Right lobe of liver (tissue), 6 donors: ENCODE data around the gene ZNF764. TPM values are rescaled to one million over a fixed set of nuclear protein-coding genes. Genes with fewer than 3 reads are reported as not detected.

Experiments
- ATAC-seq, 4 donors: fragments of 200-7000 bp; cut with Tn5 transposase; one replicate each; pipeline ENCODE4 v1.9.1; 2020; ENCODE audit warnings: mild to moderate bottlenecking in 4 of 4, moderate library complexity in 4 of 4
- DNase-seq, 3 donors: peaks; one replicate each; pipeline ENCODE4 v3.0.0-alpha.2; 2020
- H3K27ac ChIP-seq, 3 donors: fragments of 200-600 bp; one replicate each; pipeline ENCODE4 v1.8.0; 2022
- H3K27me3 ChIP-seq, 2 donors: fragments of 200-600 bp; one replicate each; pipeline ENCODE4 v1.8.0; 2022
- H3K36me3 ChIP-seq, 4 donors: fragments of 200-600 bp; sonication (generic) in 1 of 4; one replicate each; pipeline versions ENCODE4 v1.5.1 to v1.8.0; 2017 to 2022; ENCODE audit warnings: control low read depth in 1 of 4
- H3K4me1 ChIP-seq, 4 donors: fragments of 200-600 bp; sonication (generic) in 1 of 4; one replicate each; pipeline versions ENCODE4 v1.5.1 to v1.8.0; 2017 to 2022; ENCODE audit warnings: control low read depth in 1 of 4
- H3K4me3 ChIP-seq, 3 donors: fragments of 200-600 bp; one replicate each; pipeline ENCODE4 v1.8.0; 2022
- H3K9me3 ChIP-seq, 4 donors: fragments of 200-600 bp; sonication (generic) in 1 of 4; one replicate each; pipeline versions ENCODE4 v1.5.1 to v1.8.0; 2017 to 2022; ENCODE audit warnings: control low read depth in 1 of 4
- POLR2A ChIP-seq: fragments of 450-650 bp; IDR thresholded peaks from one replicate; pipeline ENCODE4 v1.6.1; 2017; ENCODE audit warnings: antibody characterized with exemption, mild to moderate bottlenecking
- WGBS: methylation state at CpG from one replicate; pipeline ENCODE4 v1.1.6; 2018; ENCODE audit warnings: low coverage, low lambda C conversion rate; ENCODE audit not compliant: insufficient coverage; ENCODE audit errors: missing lambda C conversion rate; 5-methylcytosine and 5-hydroxymethylcytosine counted together
- intact Hi-C, 2 donors: fragments of 100-400 bp; cut with DNase I; formaldehyde crosslinking; loops; one replicate each; pipeline versions ENCODE4 v1.11.2 to v1.14.1; 2022
- total RNA-seq, 6 experiments: library from RNA; depleted of rRNA in 2 of 6; stranded (reverse); fragments of >200 nt in 2 of 6; fragmentation: NEBNext Ultra II Directional in 3 of 6; extraction: Animal tissue kit (Norgen Biotek cat#: 25700) in 3 of 6; gene quantifications; one replicate each; pipeline versions ENCODE4 v1.1.0 to v1.2.4, GENCODE V29; 2016 to 2023
- TF ChIP-seq, protein P1 (sequence below), 4 donors: fragments of 200-600 bp in 3 of 4; fragments of 450-650 bp in 1 of 4; IDR thresholded peaks; one replicate each; pipeline versions ENCODE4 v1.5.1 to v1.8.0; 2016 to 2022; ENCODE audit warnings: antibody characterized with exemption in 4 of 4, mild to moderate bottlenecking in 2 of 4
- donor health status: DM: no; HTN: yes; CAD: no.
- donor health status: DM: no; HTN: no; CAD: no.
- donor health status: DM: no; HTN: no; CAD: no.
- donor health status: DM: no; HTN: yes; CAD: no.
- donor health status: DM: no; HTN: yes; CAD: no.

The ZNF764 gene
- total RNA-seq, 6 experiments from 2014 or later = 3.2 to 6.5 (median 4.8) TPM

DNA sequence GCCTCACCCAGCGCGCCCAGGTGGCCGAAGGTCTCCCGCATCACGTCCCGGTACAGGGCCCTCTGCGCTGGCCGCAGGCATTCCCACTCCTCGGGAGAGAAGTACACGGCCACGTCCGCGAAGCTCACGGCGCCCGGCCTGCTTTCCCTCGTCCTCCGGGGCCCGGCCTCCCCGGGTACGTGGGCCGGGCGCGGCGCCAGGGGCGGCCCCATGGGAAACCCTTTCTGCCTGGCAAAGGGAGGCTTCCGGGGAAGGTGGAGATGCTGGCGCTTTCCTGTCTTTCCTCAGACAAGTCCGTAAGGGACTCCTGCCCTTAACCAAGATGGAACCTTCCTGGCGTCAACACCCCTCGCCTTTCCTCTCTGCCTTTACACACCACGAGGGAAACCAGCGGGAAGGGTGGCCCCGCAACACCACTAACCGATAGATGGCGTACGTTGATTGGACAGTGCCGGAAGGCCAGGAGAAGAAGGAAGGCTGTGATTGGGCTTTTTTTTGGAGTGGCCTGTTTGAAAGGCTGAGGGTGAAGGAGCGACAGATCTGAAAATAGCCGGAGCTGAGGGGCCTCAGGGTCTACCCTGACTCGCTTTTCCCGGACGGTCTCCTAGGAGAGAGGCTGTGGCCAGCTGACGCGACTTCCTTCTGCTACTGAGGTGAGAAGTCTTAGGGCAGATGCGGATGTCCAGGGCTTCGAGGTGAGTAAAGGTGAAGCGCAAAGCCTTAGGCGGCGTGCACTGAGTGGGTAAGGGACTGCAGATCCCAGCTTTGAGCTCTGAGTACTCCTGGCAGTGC is 27.4 kb upstream of the ZNF764 start, which contains the start of gene ZNF785:
Gene ZNF785 (minus strand): TSS at position 298 of the 792 bp plus-strand sequence. CDS start 86 bp downstream, at position 212.
- WGBS = 0% methylated on average over 18 of the region's 50 CpGs
- Histone ChIP-seq H3K27me3 (no peaks in the 10 kb centered on the region), H3K4me1 (peaks cover 0 to 6% (median 2%) of the 10 kb centered on the region in 4 donors), H3K9me3 (no peaks in the 10 kb centered on the region), H3K4me3 (peak within 1 kb of the TSS; percentile 67 to 81 (median 77)), H3K36me3 (peaks cover 0 to 12% (median 6%) of the 10 kb centered on the region in 4 donors), H3K27ac (peak within 1 kb of the TSS; percentile 74 to 88 (median 85))
- ATAC-seq (peak; percentile 98 to 99 (median 98)), DNase-seq (peak; percentile 94 to 98 (median 96))
- intact Hi-C loops = no loop called here
- TF ChIP-seq, protein P1, sequence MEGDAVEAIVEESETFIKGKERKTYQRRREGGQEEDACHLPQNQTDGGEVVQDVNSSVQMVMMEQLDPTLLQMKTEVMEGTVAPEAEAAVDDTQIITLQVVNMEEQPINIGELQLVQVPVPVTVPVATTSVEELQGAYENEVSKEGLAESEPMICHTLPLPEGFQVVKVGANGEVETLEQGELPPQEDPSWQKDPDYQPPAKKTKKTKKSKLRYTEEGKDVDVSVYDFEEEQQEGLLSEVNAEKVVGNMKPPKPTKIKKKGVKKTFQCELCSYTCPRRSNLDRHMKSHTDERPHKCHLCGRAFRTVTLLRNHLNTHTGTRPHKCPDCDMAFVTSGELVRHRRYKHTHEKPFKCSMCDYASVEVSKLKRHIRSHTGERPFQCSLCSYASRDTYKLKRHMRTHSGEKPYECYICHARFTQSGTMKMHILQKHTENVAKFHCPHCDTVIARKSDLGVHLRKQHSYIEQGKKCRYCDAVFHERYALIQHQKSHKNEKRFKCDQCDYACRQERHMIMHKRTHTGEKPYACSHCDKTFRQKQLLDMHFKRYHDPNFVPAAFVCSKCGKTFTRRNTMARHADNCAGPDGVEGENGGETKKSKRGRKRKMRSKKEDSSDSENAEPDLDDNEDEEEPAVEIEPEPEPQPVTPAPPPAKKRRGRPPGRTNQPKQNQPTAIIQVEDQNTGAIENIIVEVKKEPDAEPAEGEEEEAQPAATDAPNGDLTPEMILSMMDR (IDR thresholded peaks at IDR 0.05) = peak in 3 of 4 donors; percentile 30 to 47 (median 37)
- TF ChIP-seq POLR2A = peak; percentile 18

DNA sequence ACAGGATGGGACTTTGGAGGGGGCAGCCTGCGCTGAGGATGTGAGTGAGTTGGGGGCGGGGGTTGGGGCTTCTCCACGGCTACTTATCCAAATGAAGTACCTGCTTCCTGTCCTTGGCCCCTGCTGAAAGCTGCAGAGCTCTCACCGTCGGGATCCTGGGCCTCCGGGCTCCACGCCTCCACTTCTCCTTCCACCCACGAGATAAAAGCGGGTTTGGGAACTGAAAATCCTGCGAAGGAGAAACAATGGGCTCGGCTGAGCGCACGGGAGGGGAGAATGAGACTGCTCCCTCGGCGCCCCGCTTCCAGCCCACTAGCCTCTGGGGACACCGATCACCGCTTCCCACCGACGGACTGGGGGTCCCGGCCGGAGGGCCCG is 26.8 kb upstream of the ZNF764 start:
- Histone ChIP-seq H3K4me3 (peak overlapping the region; percentile 67 to 81 (median 77)), H3K9me3 (no peaks in the 10 kb centered on the region), H3K36me3 (peaks cover 0 to 12% (median 6%) of the 10 kb centered on the region in 4 donors), H3K27me3 (no peaks in the 10 kb centered on the region), H3K4me1 (peaks cover 0 to 6% (median 2%) of the 10 kb centered on the region in 4 donors), H3K27ac (peak overlapping the region; percentile 74 to 88 (median 85))
- no peak for TF ChIP-seq POLR2A
- TF ChIP-seq, protein P1 (IDR thresholded peaks at IDR 0.05) = no peak
- WGBS = 8% methylated on average over 3 of the region's 23 CpGs
- no peak for ATAC-seq
- no peak for DNase-seq
- intact Hi-C loops = no loop called here

GRCh38 chr16:30582611-30583340 is 24.6 kb upstream of the ZNF764 start:
- H3K4me3 ChIP-seq = no peak overlapping the region
- intact Hi-C loops = no loop called here
- H3K4me1 ChIP-seq = peaks cover 0 to 6% (median 2%) of the 10 kb centered on the region in 4 donors
- H3K27me3 ChIP-seq = no peaks in the 10 kb centered on the region
- DNase-seq (no peak), ATAC-seq (no peak)
- over 99% methylated on average over 25 of the region's 48 CpGs for WGBS
- TF ChIP-seq, protein P1 (IDR thresholded peaks at IDR 0.05) = no peak
- TF ChIP-seq POLR2A = no peak
- H3K9me3 ChIP-seq = no peaks in the 10 kb centered on the region
- H3K27ac ChIP-seq = no peak overlapping the region
- H3K36me3 ChIP-seq = peaks cover 0 to 12% (median 6%) of the 10 kb centered on the region in 4 donors

DNA sequence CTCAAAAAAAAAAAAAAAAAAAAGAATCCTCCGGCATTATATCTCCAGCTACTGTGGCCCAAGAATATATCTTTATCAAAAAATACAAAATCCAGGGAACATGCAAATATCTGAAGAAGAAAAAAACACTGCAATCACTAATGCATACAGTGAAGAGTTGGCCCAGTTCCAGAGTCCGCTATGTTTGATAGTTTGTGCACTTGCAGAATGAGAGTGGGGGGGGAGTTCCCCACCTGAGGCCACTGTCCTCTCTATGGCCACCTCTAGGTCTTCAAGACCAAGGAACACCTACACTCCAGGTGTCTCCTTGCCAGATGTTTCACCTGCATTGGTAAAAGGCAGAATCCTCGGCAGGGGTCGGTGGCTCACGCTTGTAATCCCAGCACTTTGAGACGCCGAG is 23.3 kb upstream of the ZNF764 start:
- Histone ChIP-seq H3K27ac (no peak overlapping the region), H3K36me3 (peaks cover 0 to 12% (median 6%) of the 10 kb centered on the region in 4 donors), H3K27me3 (no peaks in the 10 kb centered on the region), H3K4me3 (no peak overlapping the region), H3K9me3 (no peaks in the 10 kb centered on the region), H3K4me1 (peaks cover 0 to 6% (median 2%) of the 10 kb centered on the region in 4 donors)
- 85% methylated on average over 5 of the region's 7 CpGs for WGBS
- TF ChIP-seq, protein P1 (IDR thresholded peaks at IDR 0.05) = no peak
- TF ChIP-seq POLR2A = no peak
- DNase-seq = no peak
- intact Hi-C loops = no loop called here
- ATAC-seq = no peak
